Ovary (tissue), 3 donors: ENCODE data around the gene LRRIQ1.

Experiments used
- EP300 ChIP-seq: sonication (generic); formaldehyde crosslinking; IDR thresholded peaks from one replicate; pipeline ENCODE4 v1.6.1; 2017; ENCODE audit warnings: antibody characterized with exemption
- POLR2A ChIP-seq: fragments of 450-650 bp; IDR thresholded peaks from one replicate; pipeline ENCODE4 v1.6.1; 2017; ENCODE audit warnings: antibody characterized with exemption, mild to moderate bottlenecking, moderate library complexity
- TF ChIP-seq, protein P1 (sequence below), 3 donors: fragments of 450-650 bp in 2 of 3; fragments of 200-600 bp in 1 of 3; IDR thresholded peaks; one replicate each; pipeline versions ENCODE4 v1.5.1 to v1.8.0; 2016 to 2022; ENCODE audit warnings: antibody characterized with exemption in 3 of 3, mild to moderate bottlenecking in 1 of 3
- donor health status: DM: no; HTN: no; CAD: no.

- TF ChIP-seq, protein P1, sequence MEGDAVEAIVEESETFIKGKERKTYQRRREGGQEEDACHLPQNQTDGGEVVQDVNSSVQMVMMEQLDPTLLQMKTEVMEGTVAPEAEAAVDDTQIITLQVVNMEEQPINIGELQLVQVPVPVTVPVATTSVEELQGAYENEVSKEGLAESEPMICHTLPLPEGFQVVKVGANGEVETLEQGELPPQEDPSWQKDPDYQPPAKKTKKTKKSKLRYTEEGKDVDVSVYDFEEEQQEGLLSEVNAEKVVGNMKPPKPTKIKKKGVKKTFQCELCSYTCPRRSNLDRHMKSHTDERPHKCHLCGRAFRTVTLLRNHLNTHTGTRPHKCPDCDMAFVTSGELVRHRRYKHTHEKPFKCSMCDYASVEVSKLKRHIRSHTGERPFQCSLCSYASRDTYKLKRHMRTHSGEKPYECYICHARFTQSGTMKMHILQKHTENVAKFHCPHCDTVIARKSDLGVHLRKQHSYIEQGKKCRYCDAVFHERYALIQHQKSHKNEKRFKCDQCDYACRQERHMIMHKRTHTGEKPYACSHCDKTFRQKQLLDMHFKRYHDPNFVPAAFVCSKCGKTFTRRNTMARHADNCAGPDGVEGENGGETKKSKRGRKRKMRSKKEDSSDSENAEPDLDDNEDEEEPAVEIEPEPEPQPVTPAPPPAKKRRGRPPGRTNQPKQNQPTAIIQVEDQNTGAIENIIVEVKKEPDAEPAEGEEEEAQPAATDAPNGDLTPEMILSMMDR (IDR thresholded peaks at IDR 0.05): no peak
- TF ChIP-seq EP300 (no peak), POLR2A (no peak)
These were observed 19.7 kb upstream of the LRRIQ1 start for GRCh38 chr12:85016413-85016812.
